Left renal cortex interstitium (tissue), 4 donors: ENCODE measurements around the gene AP1B1. TPM values are rescaled to one million over a fixed set of nuclear protein-coding genes. Genes with fewer than 3 reads are reported as not detected.
"Not testable (repeated sequence)": the region's sequence is repeated elsewhere in the genome, so short reads cannot be mapped to it uniquely, and the experiment has no call there.

ENCODE experiments used
- DNase-seq, 4 donors: peaks; one replicate each; pipeline ENCODE4 v3.0.0-alpha.2; 2013; ENCODE audit warnings: low read depth in 4 of 4, low spot score in 2 of 4, missing footprints in 1 of 4
- polyA plus RNA-seq, 4 donors: library from polyadenylated mRNA; unstranded; fragments of 120-200 nt; gene quantifications; one replicate each; pipeline ENCODE4 v1.2.1, GENCODE V29; 2013; ENCODE audit not compliant: insufficient read length in 4 of 4

The AP1B1 gene
- polyA plus RNA-seq, 4 donors, result 42.4 to 49.8 (median 44.3) TPM

GRCh38 chr22:29352778-29353177, 35.6 kb downstream of the AP1B1 start:
- no peak for DNase-seq

GRCh38 chr22:29351891-29352290, 36.5 kb downstream of the AP1B1 start:
- no peak for DNase-seq

- DNase-seq, result no peak
These were observed 37.3 kb downstream of the AP1B1 start for GRCh38 chr22:29351042-29351441.

- DNase-seq, result no peak
These were observed 39.4 kb downstream of the AP1B1 start for GRCh38 chr22:29348956-29349355.

GRCh38 chr22:29348041-29348440, 40.3 kb downstream of the AP1B1 start:
- no peak for DNase-seq

GRCh38 chr22:29346659-29347058, 41.7 kb downstream of the AP1B1 start:
- DNase-seq, result no peak

GRCh38 chr22:29345932-29346331, 42.4 kb downstream of the AP1B1 start:
- no peak for DNase-seq

- not testable (repeated sequence) for DNase-seq
These were observed 43.5 kb downstream of the AP1B1 start for GRCh38 chr22:29344889-29345288.

GRCh38 chr22:29344137-29344536, 44.2 kb downstream of the AP1B1 start:
- DNase-seq, result no peak

GRCh38 chr22:29343313-29343805, 45.0 kb downstream of the AP1B1 start:
- DNase-seq, result no peak

GRCh38 chr22:29342577-29343312, 45.6 kb downstream of the AP1B1 start:
- DNase-seq, result no peak

- DNase-seq, result no peak
These were observed 46.2 kb downstream of the AP1B1 start for GRCh38 chr22:29342177-29342576.

GRCh38 chr22:29341849-29342127, 46.6 kb downstream of the AP1B1 start:
- DNase-seq, result no peak

- DNase-seq, result no peak
These were observed 47.1 kb downstream of the AP1B1 start for GRCh38 chr22:29341056-29341848.

GRCh38 chr22:29340566-29340965, 47.8 kb downstream of the AP1B1 start:
- DNase-seq, result no peak

- DNase-seq, result no peak
These were observed 48.8 kb downstream of the AP1B1 start for GRCh38 chr22:29339381-29340235.

- DNase-seq, result no peak
These were observed 50.0 kb downstream of the AP1B1 start for GRCh38 chr22:29338398-29338797.

GRCh38 chr22:29337631-29338284, 50.6 kb downstream of the AP1B1 start:
- no peak for DNase-seq

GRCh38 chr22:29336751-29337490, 51.4 kb downstream of the AP1B1 start:
- DNase-seq, result no peak

- no peak for DNase-seq
These were observed 52.7 kb downstream of the AP1B1 start for GRCh38 chr22:29335656-29336055.
